ENCODE results near the gene TRUB1.

DNA sequence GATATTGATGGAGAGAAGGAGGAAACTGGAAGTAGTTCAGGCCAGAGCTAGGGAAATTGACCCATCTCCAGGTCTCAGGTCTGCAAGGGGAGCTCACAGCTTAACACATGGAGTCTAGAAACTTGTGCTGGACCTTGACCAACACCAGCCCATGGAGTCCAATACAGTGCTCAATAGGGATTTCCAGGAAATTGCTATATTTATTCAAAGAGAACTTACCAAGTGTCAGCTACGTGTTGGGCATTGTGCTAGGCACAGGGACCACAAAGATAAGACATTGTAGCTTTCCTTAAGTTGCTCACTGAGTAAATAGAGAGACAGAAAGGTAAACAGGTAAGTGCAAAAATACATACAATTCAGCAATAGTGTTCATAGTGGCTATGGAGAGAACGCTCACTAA, 82.5 kb downstream of the TRUB1 start:
- TF ChIP-seq, protein P1, sequence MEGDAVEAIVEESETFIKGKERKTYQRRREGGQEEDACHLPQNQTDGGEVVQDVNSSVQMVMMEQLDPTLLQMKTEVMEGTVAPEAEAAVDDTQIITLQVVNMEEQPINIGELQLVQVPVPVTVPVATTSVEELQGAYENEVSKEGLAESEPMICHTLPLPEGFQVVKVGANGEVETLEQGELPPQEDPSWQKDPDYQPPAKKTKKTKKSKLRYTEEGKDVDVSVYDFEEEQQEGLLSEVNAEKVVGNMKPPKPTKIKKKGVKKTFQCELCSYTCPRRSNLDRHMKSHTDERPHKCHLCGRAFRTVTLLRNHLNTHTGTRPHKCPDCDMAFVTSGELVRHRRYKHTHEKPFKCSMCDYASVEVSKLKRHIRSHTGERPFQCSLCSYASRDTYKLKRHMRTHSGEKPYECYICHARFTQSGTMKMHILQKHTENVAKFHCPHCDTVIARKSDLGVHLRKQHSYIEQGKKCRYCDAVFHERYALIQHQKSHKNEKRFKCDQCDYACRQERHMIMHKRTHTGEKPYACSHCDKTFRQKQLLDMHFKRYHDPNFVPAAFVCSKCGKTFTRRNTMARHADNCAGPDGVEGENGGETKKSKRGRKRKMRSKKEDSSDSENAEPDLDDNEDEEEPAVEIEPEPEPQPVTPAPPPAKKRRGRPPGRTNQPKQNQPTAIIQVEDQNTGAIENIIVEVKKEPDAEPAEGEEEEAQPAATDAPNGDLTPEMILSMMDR (conservative IDR thresholded peaks at IDR 0.05; ENCODE audit: low read length): no peak
- no peak for TF ChIP-seq EZH2phosphoT487 (IDR thresholded peaks at IDR 0.05; ENCODE audit: borderline replicate concordance, low read depth, low read length)

Measured in OCI-LY7 (cell line).